ENCODE data around the gene AIFM3.

The AIFM3 gene

GRCh38 chr22:20948989-20949388 is 18.1 kb upstream of the AIFM3 start:
- DNase-seq (ENCODE audit: low read depth in 2 of 2) = no peak
- TF ChIP-seq CTCF (IDR thresholded peaks at IDR 0.05; ENCODE audit: low read depth, low read length) = no peak
- H3K4me3 ChIP-seq (replicated peaks in 1 of 2; ENCODE audit: low read depth in 2 of 2, low read length in 2 of 2) = no peak overlapping the region

GRCh38 chr22:20949698-20950183 is 17.3 kb upstream of the AIFM3 start:
- DNase-seq (ENCODE audit: low read depth in 2 of 2) = no peak
- H3K4me3 ChIP-seq (replicated peaks in 1 of 2; ENCODE audit: low read depth in 2 of 2, low read length in 2 of 2) = no peak overlapping the region
- TF ChIP-seq CTCF (IDR thresholded peaks at IDR 0.05; ENCODE audit: low read depth, low read length) = no peak

GRCh38 chr22:20951151-20951931 is 15.7 kb upstream of the AIFM3 start:
- no peak for TF ChIP-seq CTCF (IDR thresholded peaks at IDR 0.05; ENCODE audit: low read depth, low read length)
- no peak overlapping the region for H3K4me3 ChIP-seq (replicated peaks in 1 of 2; ENCODE audit: low read depth in 2 of 2, low read length in 2 of 2)
- DNase-seq (ENCODE audit: low read depth in 2 of 2) = no peak

- no peak overlapping the region for H3K4me3 ChIP-seq (replicated peaks in 1 of 2; ENCODE audit: low read depth in 2 of 2, low read length in 2 of 2)
- TF ChIP-seq CTCF (IDR thresholded peaks at IDR 0.05; ENCODE audit: low read depth, low read length) = no peak
- DNase-seq (ENCODE audit: low read depth in 2 of 2) = no peak
These were observed 15.1 kb upstream of the AIFM3 start for GRCh38 chr22:20951932-20952380.

- TF ChIP-seq CTCF (IDR thresholded peaks at IDR 0.05; ENCODE audit: low read depth, low read length) = no peak
- DNase-seq (ENCODE audit: low read depth in 2 of 2) = no peak
- no peak overlapping the region for H3K4me3 ChIP-seq (replicated peaks in 1 of 2; ENCODE audit: low read depth in 2 of 2, low read length in 2 of 2)
These were observed 14.3 kb upstream of the AIFM3 start for GRCh38 chr22:20952544-20953341.

- DNase-seq (ENCODE audit: low read depth in 2 of 2) = no peak
- no peak overlapping the region for H3K4me3 ChIP-seq (replicated peaks in 1 of 2; ENCODE audit: low read depth in 2 of 2, low read length in 2 of 2)
- TF ChIP-seq CTCF (IDR thresholded peaks at IDR 0.05; ENCODE audit: low read depth, low read length) = no peak
These were observed 13.8 kb upstream of the AIFM3 start for GRCh38 chr22:20953342-20953608.
